Neural progenitor cell (in vitro differentiated cells): ENCODE measurements around the gene WDR45B. TPM values are rescaled to one million over a fixed set of nuclear protein-coding genes. Genes with fewer than 3 reads are reported as not detected.
"Not testable (repeated sequence)": the region's sequence is repeated elsewhere in the genome, so short reads cannot be mapped to it uniquely, and the experiment has no call there.

Experiments used
- DNase-seq: peaks from one replicate; pipeline ENCODE4 v3.0.0-alpha.2; 2016; ENCODE audit warnings: low spot score
- H2AFZ ChIP-seq: fragments of 200-600 bp; sonication (generic); replicated peaks from 2 replicates; pipeline ENCODE4 v1.6.1; 2016; ENCODE audit warnings: antibody characterized with exemption
- H3F3A ChIP-seq: fragments of 200-600 bp; sonication (generic); 2 replicates; pipeline ENCODE4 v1.6.1; 2016; ENCODE audit warnings: antibody characterized with exemption, low read depth
- H3K27ac ChIP-seq: fragments of 200-600 bp; sonication (generic); 2 replicates; pipeline ENCODE4 v1.5.1; 2016; ENCODE audit warnings: mild to moderate bottlenecking
- H3K27me3 ChIP-seq: fragments of 200-600 bp; sonication (generic); 2 replicates; pipeline ENCODE4 v1.6.1; 2016; ENCODE audit warnings: mild to moderate bottlenecking, moderate library complexity
- H3K36me3 ChIP-seq: fragments of 200-600 bp; sonication (generic); 2 replicates; pipeline ENCODE4 v1.5.1; 2016
- H3K4me1 ChIP-seq: fragments of 200-600 bp; sonication (generic); 2 replicates; pipeline ENCODE4 v1.6.1; 2016; ENCODE audit warnings: mixed run types
- H3K4me2 ChIP-seq: fragments of 200-600 bp; sonication (generic); 2 replicates; pipeline ENCODE4 v1.6.1; 2016
- H3K4me3 ChIP-seq: fragments of 200-600 bp; sonication (generic); 2 replicates; pipeline ENCODE4 v1.5.1; 2016
- H3K79me2 ChIP-seq: fragments of 200-600 bp; sonication (generic); 2 replicates; pipeline ENCODE4 v1.6.1; 2016; ENCODE audit warnings: low read depth
- H3K9ac ChIP-seq: fragments of 200-600 bp; sonication (generic); 2 replicates; pipeline ENCODE4 v1.6.1; 2016
- H3K9me3 ChIP-seq: fragments of 200-600 bp; sonication (generic); 2 replicates; pipeline ENCODE4 v1.5.1; 2016; ENCODE audit warnings: low read depth
- H4K20me1 ChIP-seq: fragments of 200-600 bp; sonication (generic); 2 replicates; pipeline ENCODE4 v1.6.1; 2016; ENCODE audit warnings: low read depth
- H3K27ac Mint-ChIP-seq: 3 replicates; pipeline ENCODE4 v1.8.0; 2021; ENCODE audit warnings: mixed read lengths
- H3K27me3 Mint-ChIP-seq: 2 replicates; pipeline ENCODE4 v1.8.0; 2022; ENCODE audit warnings: low read depth, mild to moderate bottlenecking, inconsistent platforms, moderate library complexity, mixed read lengths; ENCODE audit not compliant: insufficient read depth
- H3K36me3 Mint-ChIP-seq: 3 replicates; pipeline ENCODE4 v1.8.0; 2021; ENCODE audit warnings: mixed read lengths
- H3K4me1 Mint-ChIP-seq: 3 replicates; pipeline ENCODE4 v1.8.0; 2021; ENCODE audit warnings: mixed read lengths
- H3K4me3 Mint-ChIP-seq: 3 replicates; pipeline ENCODE4 v1.8.0; 2021; ENCODE audit warnings: mild to moderate bottlenecking, moderate library complexity, mixed read lengths
- H3K9me3 Mint-ChIP-seq: 3 replicates; pipeline ENCODE4 v1.8.0; 2020; ENCODE audit warnings: mixed read lengths
- CTCF ChIP-seq: fragments of 200-600 bp; sonication (generic); IDR thresholded peaks from 2 replicates; pipeline ENCODE4 v1.5.1; 2017; ENCODE audit warnings: antibody characterized with exemption, mild to moderate bottlenecking
- EZH2 ChIP-seq: fragments of 200-600 bp; sonication (generic); IDR thresholded peaks from 2 replicates; pipeline ENCODE4 v1.6.1; 2017; ENCODE audit warnings: antibody characterized with exemption, mild to moderate bottlenecking, moderate library complexity
- EZH2phosphoT487 ChIP-seq: fragments of 200-600 bp; sonication (generic); IDR thresholded peaks from 2 replicates; pipeline ENCODE4 v1.6.1; 2017; ENCODE audit warnings: antibody characterized with exemption
- total RNA-seq: library from RNA; depleted of rRNA; stranded (reverse); fragments of >200 nt; gene quantifications from 2 replicates; pipeline ENCODE4 v1.2.3, GENCODE V29; 2015; ENCODE audit warnings: low replicate concordance

The WDR45B gene
- total RNA-seq, 1 donor from 2014 or later, result 110 TPM

GRCh38 chr17:82657926-82658325 lies 9.7 kb upstream of the WDR45B start:
- no peak overlapping the region for H3K4me3 ChIP-seq
- H3K9ac ChIP-seq, result no peak overlapping the region
- no peaks in the 10 kb centered on the region for H3K36me3 ChIP-seq
- H3K27ac Mint-ChIP-seq, result no peak overlapping the region
- H3K4me2 ChIP-seq, result no peak overlapping the region
- no peaks in the 10 kb centered on the region for H3K4me1 Mint-ChIP-seq
- peaks cover 4% of the 10 kb centered on the region for H3K27me3 Mint-ChIP-seq
- no peaks in the 10 kb centered on the region for H3K4me1 ChIP-seq
- no peak overlapping the region for H3K27ac ChIP-seq
- no peak overlapping the region for H3K4me3 Mint-ChIP-seq
- no peak overlapping the region for H2AFZ ChIP-seq
- no peak for DNase-seq
- H4K20me1 ChIP-seq, result no peaks in the 10 kb centered on the region
- TF ChIP-seq EZH2phosphoT487 (no peak), EZH2 (no peak), CTCF (no peak)
- H3K9me3 ChIP-seq, result no peaks in the 10 kb centered on the region
- peaks cover 5% of the 10 kb centered on the region for H3F3A ChIP-seq
- H3K9me3 Mint-ChIP-seq, result peaks cover 4% of the 10 kb centered on the region
- H3K79me2 ChIP-seq, result no peaks in the 10 kb centered on the region
- no peaks in the 10 kb centered on the region for H3K27me3 ChIP-seq
- peaks cover 14% of the 10 kb centered on the region for H3K36me3 Mint-ChIP-seq

- H3K4me3 Mint-ChIP-seq, result no peak overlapping the region
- H3K27me3 Mint-ChIP-seq, result peaks cover 4% of the 10 kb centered on the region
- Histone ChIP-seq H3K4me1 (no peaks in the 10 kb centered on the region), H3K27ac (no peak overlapping the region), H3K27me3 (no peaks in the 10 kb centered on the region), H3K9me3 (no peaks in the 10 kb centered on the region), H3K4me2 (no peak overlapping the region), H3K9ac (no peak overlapping the region), H2AFZ (no peak overlapping the region), H3K4me3 (no peak overlapping the region), H3F3A (peaks cover 5% of the 10 kb centered on the region), H3K79me2 (no peaks in the 10 kb centered on the region), H3K36me3 (no peaks in the 10 kb centered on the region), H4K20me1 (no peaks in the 10 kb centered on the region)
- TF ChIP-seq EZH2, result no peak
- no peak for TF ChIP-seq CTCF
- H3K9me3 Mint-ChIP-seq, result peaks cover 4% of the 10 kb centered on the region
- peaks cover 13% of the 10 kb centered on the region for H3K36me3 Mint-ChIP-seq
- no peak overlapping the region for H3K27ac Mint-ChIP-seq
- no peaks in the 10 kb centered on the region for H3K4me1 Mint-ChIP-seq
- no peak for DNase-seq
Observed at GRCh38 chr17:82656266-82656665, 8.0 kb upstream of the WDR45B start.

- Mint-ChIP-seq H3K27me3 (peaks cover 4% of the 10 kb centered on the region), H3K9me3 (peaks cover 4% of the 10 kb centered on the region), H3K36me3 (peaks cover 11% of the 10 kb centered on the region), H3K4me3 (no peak overlapping the region), H3K4me1 (no peaks in the 10 kb centered on the region), H3K27ac (no peak overlapping the region)
- Histone ChIP-seq H4K20me1 (no peaks in the 10 kb centered on the region), H3F3A (peaks cover 5% of the 10 kb centered on the region), H3K9me3 (no peaks in the 10 kb centered on the region), H2AFZ (no peak overlapping the region), H3K36me3 (no peaks in the 10 kb centered on the region), H3K9ac (no peak overlapping the region), H3K4me2 (no peak overlapping the region), H3K27me3 (no peaks in the 10 kb centered on the region), H3K79me2 (no peaks in the 10 kb centered on the region), H3K4me3 (no peak overlapping the region), H3K4me1 (no peaks in the 10 kb centered on the region), H3K27ac (no peak overlapping the region)
- TF ChIP-seq EZH2 (no peak), CTCF (no peak), EZH2phosphoT487 (no peak)
- no peak for DNase-seq
Observed at GRCh38 chr17:82655523-82655922, 7.3 kb upstream of the WDR45B start.

GRCh38 chr17:82655038-82655479 lies 6.8 kb upstream of the WDR45B start:
- H3K9ac ChIP-seq, result peak overlapping the region; percentile 34
- H3K9me3 ChIP-seq, result no peaks in the 10 kb centered on the region
- no peaks in the 10 kb centered on the region for H4K20me1 ChIP-seq
- no peaks in the 10 kb centered on the region for H3K4me1 Mint-ChIP-seq
- H3K36me3 Mint-ChIP-seq, result peaks cover 10% of the 10 kb centered on the region
- H3K27me3 ChIP-seq, result no peaks in the 10 kb centered on the region
- H3K4me3 Mint-ChIP-seq, result no peak overlapping the region
- H3K27me3 Mint-ChIP-seq, result peaks cover 5% of the 10 kb centered on the region
- no peaks in the 10 kb centered on the region for H3K4me1 ChIP-seq
- no peaks in the 10 kb centered on the region for H3K79me2 ChIP-seq
- no peak overlapping the region for H2AFZ ChIP-seq
- TF ChIP-seq EZH2, result no peak
- no peak overlapping the region for H3K4me3 ChIP-seq
- no peak overlapping the region for H3K27ac Mint-ChIP-seq
- no peak overlapping the region for H3K4me2 ChIP-seq
- H3K36me3 ChIP-seq, result no peaks in the 10 kb centered on the region
- H3K9me3 Mint-ChIP-seq, result peaks cover 4% of the 10 kb centered on the region
- H3F3A ChIP-seq, result peaks cover 1% of the 10 kb centered on the region
- no peak overlapping the region for H3K27ac ChIP-seq
- DNase-seq, result no peak

GRCh38 chr17:82654611-82655010 lies 6.4 kb upstream of the WDR45B start:
- H2AFZ ChIP-seq, H3K27ac Mint-ChIP-seq, H3K79me2 ChIP-seq, H3K4me2 ChIP-seq, H3K36me3 Mint-ChIP-seq, H3K27me3 Mint-ChIP-seq, H3K4me1 ChIP-seq, H3K4me1 Mint-ChIP-seq, H3K27me3 ChIP-seq, H3K4me3 Mint-ChIP-seq, H3K27ac ChIP-seq, H3F3A ChIP-seq, DNase-seq, H3K9me3 ChIP-seq, H4K20me1 ChIP-seq, H3K36me3 ChIP-seq, H3K4me3 ChIP-seq, H3K9me3 Mint-ChIP-seq: not testable (repeated sequence)
- H3K9ac ChIP-seq, result peak overlapping the region; percentile 34
